GM19467 (cell line): Measurements from ENCODE around the gene BNIP5.

Experiments used
- ATAC-seq: cut with Tn5 transposase; IDR thresholded peaks from one replicate; pipeline ENCODE4 v1.9.1; 2021; ENCODE audit warnings: mild to moderate bottlenecking, moderate library complexity; ENCODE audit not compliant: unreplicated experiment

BNIP5 gene, protein sequence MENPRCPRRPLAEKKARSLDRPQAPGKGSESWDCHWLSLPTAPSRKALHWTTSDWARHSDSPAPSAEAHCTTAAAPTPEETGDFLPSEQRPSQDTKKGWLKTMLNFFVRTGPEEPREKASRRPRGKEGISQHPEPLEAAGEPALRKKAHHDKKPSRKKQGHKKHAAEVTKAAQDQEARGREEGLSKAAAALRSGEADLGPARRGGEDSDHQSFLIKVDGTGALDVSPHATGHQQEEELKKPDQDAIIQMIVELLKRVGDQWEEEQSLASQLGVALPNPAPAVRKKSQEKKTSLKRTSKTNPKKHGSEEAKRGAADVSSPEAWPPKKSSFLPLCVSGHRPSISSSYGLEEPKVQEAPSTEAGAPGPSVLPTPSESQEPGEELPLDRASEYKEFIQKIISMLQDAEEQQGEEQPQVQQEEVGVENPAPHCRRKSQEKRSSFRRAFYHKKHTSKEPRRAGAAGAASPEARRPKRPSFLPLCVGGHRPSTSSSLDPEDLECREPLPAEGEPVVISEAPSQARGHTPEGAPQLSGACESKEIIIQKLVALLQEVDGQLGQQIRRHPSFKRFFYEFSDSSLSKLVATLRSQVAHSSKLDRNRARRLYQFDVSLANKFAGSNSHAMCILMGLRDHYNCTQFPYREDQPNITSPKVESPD

GRCh38 chr6:36336779-36337241, at the start of gene BNIP5:
BNIP5 (minus strand) TSS chr6:36336888; CDS start chr6:36330690, 6,198 bp downstream.
- no peak for ATAC-seq

DNA sequence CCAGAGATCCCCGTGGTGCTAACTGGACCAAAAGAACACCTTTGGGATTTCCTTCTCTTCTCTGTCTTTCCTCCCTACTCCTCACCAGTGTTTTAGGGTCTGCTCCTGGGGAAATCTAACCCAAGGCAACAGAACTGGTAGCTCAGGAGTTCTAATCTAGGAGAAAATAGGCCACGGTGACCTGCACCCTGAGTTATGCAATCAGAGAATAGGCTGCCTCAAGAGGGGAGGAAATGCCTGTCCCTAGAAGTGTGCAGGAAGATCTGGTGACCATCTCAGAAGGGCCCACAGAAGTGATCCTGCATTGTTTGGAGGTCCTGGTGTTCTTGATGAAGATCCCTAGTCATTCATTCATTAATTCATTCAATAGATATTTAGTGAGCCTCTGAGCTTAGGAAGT, 47.4 kb upstream of the BNIP5 start:
- no peak for ATAC-seq

GRCh38 chr6:36383606-36384005, 46.9 kb upstream of the BNIP5 start:
- no peak for ATAC-seq

GRCh38 chr6:36382976-36383375, 46.3 kb upstream of the BNIP5 start:
- ATAC-seq: no peak

DNA sequence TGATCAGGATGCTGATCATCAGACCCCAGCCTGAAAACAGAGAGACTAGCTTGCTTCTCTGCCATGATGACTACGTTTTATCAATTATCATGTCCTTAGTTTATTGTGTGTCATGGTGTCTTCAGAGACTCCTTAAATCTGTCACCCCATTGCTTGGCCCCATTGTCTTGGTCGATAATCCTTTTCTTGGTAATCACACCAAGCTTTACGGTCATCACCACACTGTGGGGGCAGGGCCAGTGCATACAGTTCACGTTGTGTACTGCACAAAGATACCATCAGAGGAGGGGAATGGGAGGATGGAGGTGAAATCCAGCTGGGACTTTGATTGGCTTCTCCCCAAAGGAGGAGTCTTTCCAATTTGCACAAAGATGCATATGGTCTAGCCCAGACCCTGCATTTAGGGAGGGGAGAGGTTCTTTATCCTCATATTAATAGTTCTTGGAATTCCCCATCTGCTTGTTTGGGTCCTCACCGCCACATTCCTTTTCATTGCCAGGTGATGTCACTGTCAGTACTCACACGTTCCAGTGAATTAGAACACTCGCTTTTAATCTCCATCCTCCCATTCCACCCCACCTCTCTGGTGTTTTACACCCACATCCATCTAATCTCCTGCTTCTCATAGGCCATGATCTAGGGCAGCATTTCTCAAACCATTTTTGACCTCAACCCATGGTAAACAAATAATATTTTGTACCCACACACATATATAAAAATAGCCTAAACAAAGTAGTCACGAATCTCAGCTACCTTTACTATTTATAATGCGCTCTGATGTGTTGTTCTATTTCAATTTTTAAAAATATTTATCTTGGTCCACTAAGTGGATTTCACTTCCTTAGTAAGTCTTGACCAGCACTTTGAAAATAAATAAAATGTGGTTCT, 45.1 kb upstream of the BNIP5 start:
- no peak for ATAC-seq

- no peak for ATAC-seq
These were observed 43.5 kb upstream of the BNIP5 start for GRCh38 chr6:36380166-36380565.

- ATAC-seq: no peak
These were observed 42.2 kb upstream of the BNIP5 start for GRCh38 chr6:36378936-36379335.

- ATAC-seq: no peak
These were observed 41.7 kb upstream of the BNIP5 start for GRCh38 chr6:36378243-36378920.

DNA sequence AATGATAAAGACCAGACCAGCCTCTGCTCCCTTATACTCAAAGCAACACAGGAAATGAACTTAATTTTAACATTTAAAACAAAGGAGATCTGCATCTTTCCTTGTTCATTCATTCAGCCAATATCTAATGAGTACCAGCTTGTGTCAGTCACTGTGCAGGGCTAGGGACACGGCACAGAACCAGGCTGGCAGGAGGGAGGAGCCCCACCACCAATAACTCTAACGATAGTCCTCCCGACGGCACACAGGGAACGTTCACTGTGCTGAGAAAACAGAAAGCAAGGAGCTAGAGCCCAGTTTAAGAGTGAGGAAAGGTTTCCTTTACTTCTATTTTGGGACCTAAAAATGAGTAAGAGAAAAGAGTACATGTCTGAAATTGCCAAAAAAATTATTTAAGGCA, 40.9 kb upstream of the BNIP5 start:
- ATAC-seq: no peak

- ATAC-seq: no peak
These were observed 40.1 kb upstream of the BNIP5 start for GRCh38 chr6:36376742-36377141.

- ATAC-seq: no peak
These were observed 39.5 kb upstream of the BNIP5 start for GRCh38 chr6:36376183-36376582.

- ATAC-seq: no peak
These were observed 39.0 kb upstream of the BNIP5 start for GRCh38 chr6:36375644-36376155.

GRCh38 chr6:36374972-36375371, 38.3 kb upstream of the BNIP5 start:
- no peak for ATAC-seq

DNA sequence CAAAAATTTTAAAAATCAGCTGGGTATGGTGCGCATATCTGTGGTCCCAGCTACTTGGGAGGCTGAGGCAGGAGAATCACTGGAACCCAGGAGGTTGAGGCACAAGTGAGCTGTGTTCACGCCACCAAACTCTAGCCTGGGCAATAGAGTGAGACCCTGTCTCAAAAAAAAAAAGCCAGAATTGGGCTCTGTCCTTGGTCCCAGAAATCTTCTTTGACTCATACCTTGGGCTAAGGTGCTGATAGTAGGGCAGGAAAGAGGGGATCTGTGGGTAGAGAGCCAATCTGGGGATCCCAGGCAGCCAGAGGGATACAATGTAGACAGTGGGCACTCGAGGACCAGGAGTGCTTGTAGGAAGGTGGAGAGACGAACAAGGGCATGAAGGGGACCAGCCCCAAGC, 37.5 kb upstream of the BNIP5 start:
- no peak for ATAC-seq

DNA sequence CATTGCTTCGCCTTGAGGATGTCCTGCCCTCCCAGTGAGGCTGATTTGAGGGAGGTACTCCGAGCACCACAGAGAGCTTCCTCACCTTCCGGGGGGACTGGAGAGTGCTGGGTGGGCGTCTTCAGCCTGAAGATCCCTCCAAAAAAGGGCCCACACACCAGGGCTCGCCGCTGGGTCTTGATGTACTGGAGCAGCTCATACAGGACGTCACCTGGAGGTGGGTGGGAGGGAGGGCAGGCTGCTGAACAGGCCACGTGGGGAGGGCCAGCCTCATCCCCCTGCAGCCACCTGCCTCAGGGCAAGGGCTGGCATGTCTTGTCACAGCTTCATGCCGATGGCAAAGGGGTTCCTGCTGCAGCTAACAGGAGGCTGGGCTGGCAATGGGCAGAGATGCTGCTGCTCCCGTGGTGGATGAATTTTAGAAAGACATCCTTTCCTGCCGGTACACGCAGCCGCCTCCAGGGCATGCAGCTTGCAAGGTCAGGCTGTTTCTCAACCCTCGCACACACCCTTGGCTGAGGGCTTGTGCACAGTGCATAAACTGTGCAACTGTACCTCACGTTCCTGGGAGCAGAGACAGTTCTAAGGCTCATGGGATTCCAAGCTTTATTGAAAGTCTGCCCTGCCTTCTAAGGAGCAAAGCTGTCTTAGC, 36.8 kb upstream of the BNIP5 start:
- ATAC-seq: no peak

- ATAC-seq: no peak
These were observed 35.4 kb upstream of the BNIP5 start for GRCh38 chr6:36372088-36372487.

GRCh38 chr6:36371211-36371610, 34.5 kb upstream of the BNIP5 start:
- ATAC-seq: no peak

GRCh38 chr6:36370638-36371037, 34.0 kb upstream of the BNIP5 start:
- no peak for ATAC-seq

DNA sequence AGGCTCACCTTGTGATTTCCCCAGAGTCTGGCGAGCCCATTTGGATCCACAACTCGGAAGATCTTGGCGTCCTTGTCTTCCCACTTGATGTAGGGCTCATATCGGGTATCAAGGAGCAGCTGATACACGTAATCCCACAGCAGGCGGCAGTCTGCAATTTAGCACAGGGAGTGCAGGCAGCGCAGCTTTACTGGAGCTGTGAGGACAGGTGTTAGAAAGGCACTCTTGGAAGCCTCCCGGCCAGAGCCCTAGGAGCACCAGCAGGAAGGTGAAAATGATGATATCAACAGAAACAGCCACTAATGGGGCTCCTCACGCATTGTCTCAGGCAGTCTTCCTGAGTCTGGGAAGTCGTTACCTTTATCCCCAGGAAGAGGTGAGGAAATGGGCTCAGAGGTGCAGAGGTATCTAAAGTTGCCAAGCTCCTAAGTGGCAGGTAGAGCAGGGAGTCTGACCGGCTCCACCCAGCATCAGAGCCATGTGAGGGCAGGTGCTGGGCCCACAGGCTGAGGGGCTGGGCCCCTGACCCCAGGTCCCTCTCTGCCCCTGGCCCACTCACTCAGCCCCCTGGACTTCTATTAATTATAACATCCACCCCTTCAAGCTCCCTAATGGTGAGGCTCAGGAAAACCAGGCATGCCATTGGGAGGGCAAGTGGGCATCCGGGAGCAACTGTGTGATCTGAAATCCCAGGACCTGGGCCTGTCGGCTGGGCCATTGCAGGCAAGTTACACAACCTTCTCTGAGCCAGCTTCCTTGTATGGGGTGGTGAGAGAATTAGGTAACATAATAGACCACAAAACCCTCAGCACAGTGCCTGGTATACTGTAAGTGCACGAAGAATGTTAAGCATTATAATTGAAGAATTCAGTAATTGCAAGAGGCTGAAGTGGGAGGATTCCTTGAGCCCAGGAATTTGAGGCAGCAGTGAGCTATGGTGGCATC, 32.5 kb upstream of the BNIP5 start:
- no peak for ATAC-seq
